GM12891 (cell line): ENCODE data around the gene HOXA6.

Source experiments
- PAX5 ChIP-seq: IDR thresholded peaks from 2 replicates; pipeline ENCODE4 v1.6.1; 2011; ENCODE audit warnings: low read length, moderate library complexity, mild to moderate bottlenecking; ENCODE audit not compliant: insufficient read depth, severe bottlenecking
- POLR2A ChIP-seq: IDR thresholded peaks from 2 replicates; pipeline ENCODE4 v1.6.1; 2011; ENCODE audit warnings: low read depth, low read length, control low read depth
- POLR2AphosphoS5 ChIP-seq: IDR thresholded peaks from 2 replicates; pipeline ENCODE4 v1.6.1; 2011; ENCODE audit warnings: low read depth, low read length, control low read depth
- POU2F2 ChIP-seq: IDR thresholded peaks from 2 replicates; pipeline ENCODE4 v1.6.1; 2011; ENCODE audit warnings: low read depth, mild to moderate bottlenecking, control low read depth, low read length, moderate library complexity
- SPI1 ChIP-seq: IDR thresholded peaks from 2 replicates; pipeline ENCODE4 v1.6.1; 2011; ENCODE audit warnings: low read depth, low read length, control low read depth
- TAF1 ChIP-seq: IDR thresholded peaks from 2 replicates; pipeline ENCODE4 v1.6.1; 2011; ENCODE audit warnings: low read depth, low read length, control low read depth

DNA sequence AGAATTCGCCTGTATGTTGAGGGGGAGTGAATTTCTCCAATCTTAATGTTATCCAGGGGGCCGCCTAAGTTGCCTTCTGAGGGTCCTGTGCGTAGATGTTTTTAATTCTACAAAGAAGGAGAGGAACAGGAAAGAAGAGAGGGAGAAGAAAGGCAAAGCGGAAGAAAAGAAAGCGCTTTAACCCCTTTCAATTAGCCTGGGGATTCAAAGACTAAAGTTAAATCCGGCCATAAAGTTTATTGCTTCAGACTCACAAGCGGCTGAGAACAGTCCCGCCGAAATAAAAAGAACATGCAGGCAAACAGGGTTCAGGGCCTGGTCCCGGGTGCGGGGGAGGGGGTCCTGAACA lies 8.6 kb downstream of the HOXA6 start:
- no peak for TF ChIP-seq TAF1
- no peak for TF ChIP-seq PAX5
- TF ChIP-seq POLR2AphosphoS5 = no peak
- TF ChIP-seq POLR2A = no peak
- TF ChIP-seq POU2F2 = no peak
- no peak for TF ChIP-seq SPI1
